ENCODE measurements around the gene VPS54. TPM values are rescaled to one million over a fixed set of nuclear protein-coding genes. Genes with fewer than 3 reads are reported as not detected.

The VPS54 gene
- total and polyA plus RNA-seq, 9 of the 15 experiments (the other 6 are each of a cell fraction or from before 2014, with no cell fraction given): 4.9 to 23.2 (median 13.2) TPM

GRCh38 chr2:63842149-63843061 is 176.8 kb downstream of the VPS54 start (continued):
- TF ChIP-seq NELFE (IDR thresholded peaks at IDR 0.05; ENCODE audit: insufficient read depth, insufficient read length): no peak
- TF ChIP-seq LEF1 (IDR thresholded peaks at IDR 0.05): 0 out of 2 replicates have a peak, but pooled peaks have one; percentile 43
- TF ChIP-seq XRCC3 (IDR thresholded peaks at IDR 0.05): no peak
- no peak for TF ChIP-seq SFPQ (IDR thresholded peaks at IDR 0.05; ENCODE audit: low read depth, low read length)
- TF ChIP-seq KLF13 (tag; IDR thresholded peaks at IDR 0.05; ENCODE audit: borderline replicate concordance, low read depth): no peak
- 0 out of 2 replicates have a peak, but pooled peaks have one; percentile 20 for TF ChIP-seq ELF1 (tag; IDR thresholded peaks at IDR 0.05)
- TF ChIP-seq FOXJ3 (CRISPR knock-in tag; IDR thresholded peaks at IDR 0.05): no peak
- TF ChIP-seq, protein P1, sequence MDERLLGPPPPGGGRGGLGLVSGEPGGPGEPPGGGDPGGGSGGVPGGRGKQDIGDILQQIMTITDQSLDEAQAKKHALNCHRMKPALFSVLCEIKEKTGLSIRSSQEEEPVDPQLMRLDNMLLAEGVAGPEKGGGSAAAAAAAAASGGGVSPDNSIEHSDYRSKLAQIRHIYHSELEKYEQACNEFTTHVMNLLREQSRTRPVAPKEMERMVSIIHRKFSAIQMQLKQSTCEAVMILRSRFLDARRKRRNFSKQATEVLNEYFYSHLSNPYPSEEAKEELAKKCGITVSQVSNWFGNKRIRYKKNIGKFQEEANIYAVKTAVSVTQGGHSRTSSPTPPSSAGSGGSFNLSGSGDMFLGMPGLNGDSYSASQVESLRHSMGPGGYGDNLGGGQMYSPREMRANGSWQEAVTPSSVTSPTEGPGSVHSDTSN (CRISPR knock-in tag; IDR thresholded peaks at IDR 0.05; ENCODE audit: low read depth): no peak
- TF ChIP-seq, protein P1 (tag; conservative IDR thresholded peaks at IDR 0.05; ENCODE audit: low read depth): peak; percentile 86
- TF ChIP-seq HNRNPLL (IDR thresholded peaks at IDR 0.05; ENCODE audit: low read depth, low read length, poor library complexity, severe bottlenecking): peak; percentile 90
- no peak for TF ChIP-seq ETV5 (CRISPR knock-in tag; IDR thresholded peaks at IDR 0.05; ENCODE audit: low read depth)
- no peak for TF ChIP-seq CCNT2 (IDR thresholded peaks at IDR 0.05; ENCODE audit: borderline replicate concordance, extremely low read depth, insufficient read length, low read depth, low read length)
- peak; percentile 63; the same call in 1 of the 2 replicates for TF ChIP-seq ARID1B (IDR thresholded peaks at IDR 0.05)
- TF ChIP-seq, protein P2, sequence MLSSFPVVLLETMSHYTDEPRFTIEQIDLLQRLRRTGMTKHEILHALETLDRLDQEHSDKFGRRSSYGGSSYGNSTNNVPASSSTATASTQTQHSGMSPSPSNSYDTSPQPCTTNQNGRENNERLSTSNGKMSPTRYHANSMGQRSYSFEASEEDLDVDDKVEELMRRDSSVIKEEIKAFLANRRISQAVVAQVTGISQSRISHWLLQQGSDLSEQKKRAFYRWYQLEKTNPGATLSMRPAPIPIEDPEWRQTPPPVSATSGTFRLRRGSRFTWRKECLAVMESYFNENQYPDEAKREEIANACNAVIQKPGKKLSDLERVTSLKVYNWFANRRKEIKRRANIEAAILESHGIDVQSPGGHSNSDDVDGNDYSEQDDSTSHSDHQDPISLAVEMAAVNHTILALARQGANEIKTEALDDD (IDR thresholded peaks at IDR 0.05): peak; percentile 34; the same call in 1 of the 2 replicates
- no peak for TF ChIP-seq CCAR2 (IDR thresholded peaks at IDR 0.05; ENCODE audit: low read depth, low read length)
- TF ChIP-seq XRCC5 (IDR thresholded peaks at IDR 0.05; ENCODE audit: low read depth, low read length): no peak
- TF ChIP-seq DLX4 (CRISPR knock-in tag; IDR thresholded peaks at IDR 0.05): no peak
- TF ChIP-seq NFXL1 (CRISPR knock-in tag; IDR thresholded peaks at IDR 0.05): no peak
- no peak for TF ChIP-seq ATF1 (CRISPR knock-in tag; IDR thresholded peaks at IDR 0.05)
- 0 out of 2 replicates have a peak, but pooled peaks have one; percentile 44 for TF ChIP-seq ATF1 (tag; IDR thresholded peaks at IDR 0.05)
- TF ChIP-seq DACH1 (IDR thresholded peaks at IDR 0.05; ENCODE audit: partially characterized antibody): peak; percentile 12

Data from K562 (cell line).